K562 (cell line): ENCODE measurements around the gene ZNF862. TPM values are rescaled to one million over a fixed set of nuclear protein-coding genes. Genes with fewer than 3 reads are reported as not detected.

Experiments used
- ATAC-seq: fragments of 200-7000 bp; cut with Tn5 transposase; 3 replicates; pipeline ENCODE4 v1.9.1; 2020; ENCODE audit warnings: moderate library complexity
- BruUV-seq: library from RNA; stranded (reverse); fragments of 400-500 nt; replicated peaks from 2 replicates; lab custom pipeline; 2021; lab: Mats Ljungman, UMichigan
- CTCF ChIA-PET: fragments of 300-600 bp; formaldehyde crosslinking; extraction: SDS; loops from one replicate; lab custom pipeline; 2021; ENCODE audit warnings: low intra/inter-chr PET ratio; lab: Yijun Ruan, JAX
- POLR2A ChIA-PET: fragments of 300-600, 350-650 bp; sonication (Branson Sonifier 250); formaldehyde crosslinking; extraction: SDS; loops from one replicate; lab custom pipeline; 2021; ENCODE audit warnings: antibody characterized with exemption, inconsistent platforms; lab: Yijun Ruan, JAX
- DNase-seq, 4 experiments: peaks; one replicate each; pipeline versions ENCODE4 v3.0.0 to v3.0.0-alpha.2; 2011 to 2018; ENCODE audit warnings: low spot score in 3 of 4, mixed read lengths in 3 of 4; ENCODE audit errors: extremely low read depth in 1 of 4
- FAIRE-seq: peaks from 2 replicates; lab custom pipeline; 2011; peaks lifted over from hg19 to GRCh38; lab: Jason Lieb, UNC
- H2AFZ ChIP-seq: 2 replicates; pipeline ENCODE4 v1.6.0; 2011; ENCODE audit warnings: low read depth, low read length, control low read depth, inconsistent platforms
- H3K27ac ChIP-seq: fragments of 200-600 bp; 3 replicates; pipeline ENCODE4 v1.8.0; 2011; ENCODE audit warnings: low read depth, mild to moderate bottlenecking, control low read depth, inconsistent platforms, low read length, moderate library complexity, mixed read lengths; ENCODE audit errors: extremely low read depth
- H3K27me3 ChIP-seq, 2 experiments: fragments of 300-600 bp in 1 of 2; 2 replicates in 1 of 2; 3 replicates in 1 of 2; pipeline versions ENCODE4 v1.6.0 to v1.8.0; 2011; ENCODE audit warnings: inconsistent platforms in 2 of 2, low read length in 2 of 2, mild to moderate bottlenecking in 1 of 2, mixed read lengths in 1 of 2, moderate library complexity in 1 of 2; ENCODE audit not compliant: control insufficient read depth in 2 of 2, insufficient read depth in 2 of 2
- H3K36me3 ChIP-seq: fragments of 300-600 bp; 3 replicates; pipeline ENCODE4 v1.8.0; 2011; ENCODE audit warnings: mild to moderate bottlenecking, low read length, inconsistent platforms; ENCODE audit not compliant: control insufficient read depth, insufficient read depth
- H3K4me1 ChIP-seq, 2 experiments: fragments of 200-600 bp in 1 of 2; replicated peaks in 1 of 2; 2 replicates in 1 of 2; 3 replicates in 1 of 2; pipeline versions ENCODE4 v1.5.1 to v1.8.0; 2011; ENCODE audit warnings: inconsistent platforms in 2 of 2, low read length in 2 of 2, mild to moderate bottlenecking in 1 of 2, mixed read lengths in 1 of 2, moderate library complexity in 1 of 2; ENCODE audit not compliant: control insufficient read depth in 2 of 2, insufficient read depth in 2 of 2
- H3K4me2 ChIP-seq: 2 replicates; pipeline ENCODE4 v1.6.1; 2011; ENCODE audit warnings: low read length, control low read depth, inconsistent platforms, mixed read lengths; ENCODE audit not compliant: insufficient read depth
- H3K4me3 ChIP-seq: fragments of 200-600 bp; sonication (generic), shearing (Covaris generic); 2 replicates; pipeline ENCODE4 v1.5.1; 2016; ENCODE audit warnings: control low read depth, inconsistent platforms
- H3K79me2 ChIP-seq: fragments of 200-600 bp; 3 replicates; pipeline ENCODE4 v1.8.0; 2011; ENCODE audit warnings: low read length, inconsistent platforms; ENCODE audit not compliant: control insufficient read depth, insufficient read depth
- H3K9ac ChIP-seq, 2 experiments: 2 replicates each; pipeline versions ENCODE4 v1.6.0 to v1.6.1; 2011; ENCODE audit warnings: low read depth in 2 of 2, low read length in 2 of 2, control low read depth in 1 of 2, inconsistent platforms in 1 of 2, mild to moderate bottlenecking in 1 of 2, mixed read lengths in 1 of 2; ENCODE audit not compliant: insufficient read depth in 1 of 2
- H3K9me1 ChIP-seq: one replicate; pipeline ENCODE4 v1.6.0; 2011; ENCODE audit warnings: inconsistent platforms, mild to moderate bottlenecking, low read length, moderate library complexity; ENCODE audit not compliant: control insufficient read depth, insufficient read depth
- H3K9me3 ChIP-seq: replicated peaks from 2 replicates; pipeline ENCODE4 v1.5.1; 2011; ENCODE audit warnings: low read depth, low read length, inconsistent platforms; ENCODE audit not compliant: control insufficient read depth, insufficient read depth
- H4K20me1 ChIP-seq: replicated peaks from 2 replicates; pipeline ENCODE4 v1.6.1; 2011; ENCODE audit warnings: low read length, inconsistent platforms, mixed read lengths; ENCODE audit not compliant: control insufficient read depth, insufficient read depth
- ARID4B ChIP-seq: sonication (generic); formaldehyde crosslinking; IDR thresholded peaks from 2 replicates; pipeline ENCODE4 v1.8.0; 2022; ENCODE audit warnings: mild to moderate bottlenecking, missing genetic modification reagents
- SFPQ ChIP-seq: fragments of 200-400 bp; formaldehyde crosslinking; IDR thresholded peaks from 2 replicates; pipeline ENCODE4 v1.6.1; 2017; ENCODE audit warnings: mild to moderate bottlenecking, low read depth, low read length, moderate library complexity
- ZNF24 ChIP-seq: fragments of 450-650 bp; IDR thresholded peaks from 2 replicates; pipeline ENCODE4 v1.6.1; 2016
- WGBS: fragments of 100-300 bp; shearing (Covaris generic); methylation state at CpG from one replicate; pipeline ENCODE4 v1.1.6; 2016; ENCODE audit warnings: low coverage, mixed read lengths; ENCODE audit not compliant: insufficient coverage; ENCODE audit errors: missing lambda C conversion rate; 5-methylcytosine and 5-hydroxymethylcytosine counted together
- in situ Hi-C: fragments of 300-500 bp; cut with MboI; formaldehyde crosslinking; loops from 4 replicates; pipeline ENCODE4 v1.15.0; 2018; ENCODE audit warnings: inconsistent platforms, mixed read lengths
- intact Hi-C: fragments of 100-400 bp; cut with micrococcal nuclease; formaldehyde crosslinking; loops from 2 replicates; pipeline ENCODE4 v1.14.2; 2022
- polyA plus RNA-seq, 8 experiments: library from polyadenylated mRNA; depleted of rRNA in 4 of 8; stranded (reverse) in 5 of 8; unstranded in 3 of 8; fragments of >200 nt; fragmentation: Nextera tagmentation in 2 of 8; fragmentation: Illumina TruSeq in 1 of 8; extraction: Ambion mirVana in 2 of 8; extraction: Trizol in 1 of 8; gene quantifications; 2 replicates each; pipeline versions ENCODE4 v1.2.1 to v1.2.3, GENCODE V29; 2011 to 2014; ENCODE audit warnings: inconsistent platforms in 1 of 8, missing spikeins in 1 of 8
- total RNA-seq, 7 experiments: library from RNA; depleted of rRNA in 6 of 7; stranded (reverse); fragments of >200 nt in 6 of 7; fragmentation: Illumina TruSeq in 2 of 7; extraction: Trizol in 2 of 7; gene quantifications; 2 replicates each; pipeline versions ENCODE4 v1.2.1 to v1.2.3, GENCODE V29; 2011 to 2021; ENCODE audit warnings: low replicate concordance in 1 of 7
- TF ChIP-seq, protein P1 (sequence below): fragments of 250-450 bp; sonication (Bioruptor Pico); IDR thresholded peaks from 2 replicates; pipeline ENCODE4 v1.8.0; 2021; ENCODE audit warnings: borderline replicate concordance, mild to moderate bottlenecking, moderate library complexity; ENCODE audit not compliant: poor library complexity, severe bottlenecking

The ZNF862 gene
- total and polyA plus RNA-seq, 9 of the 15 experiments (the other 6 are each of a cell fraction or from before 2014, with no cell fraction given): 1.1 to 3.9 (median 2.6) TPM

GRCh38 chr7:149845257-149845980, 7.2 kb downstream of the ZNF862 start:
- DNase-seq (no peak), ATAC-seq (no peak), FAIRE-seq (peak; percentile 54)
- in situ Hi-C loops (no loop called here), intact Hi-C loops (no loop called here)
- Histone ChIP-seq H3K4me3 (no peak overlapping the region), H3K27ac (no peak overlapping the region), H3K4me1 (peaks cover 0 to 4% of the 10 kb centered on the region in 2 experiments; a peak in 1 of 5 replicates), H3K36me3 (no peaks in the 10 kb centered on the region), H4K20me1 (peaks cover 15% of the 10 kb centered on the region; the same call in 1 of the 2 replicates), H3K79me2 (no peaks in the 10 kb centered on the region), H3K27me3 (peaks cover 64 to 65% of the 10 kb centered on the region in 2 experiments), H3K9ac (no peak overlapping the region), H3K4me2 (no peak overlapping the region), H3K9me1 (no peaks in the 10 kb centered on the region), H3K9me3 (no peaks in the 10 kb centered on the region), H2AFZ (no peak overlapping the region)
- WGBS: 5% methylated on average over 5 of the region's 5 CpGs
- CTCF ChIA-PET: no interaction called here
- TF ChIP-seq, protein P1, sequence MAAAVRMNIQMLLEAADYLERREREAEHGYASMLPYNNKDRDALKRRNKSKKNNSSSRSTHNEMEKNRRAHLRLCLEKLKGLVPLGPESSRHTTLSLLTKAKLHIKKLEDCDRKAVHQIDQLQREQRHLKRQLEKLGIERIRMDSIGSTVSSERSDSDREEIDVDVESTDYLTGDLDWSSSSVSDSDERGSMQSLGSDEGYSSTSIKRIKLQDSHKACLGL (CRISPR knock-in tag): no peak
- TF ChIP-seq ZNF24: 0 out of 2 replicates have a peak, but pooled peaks have one; percentile 16
- no TSS peak for BruUV-seq
- POLR2A ChIA-PET: interaction anchor here (0.6 to 1.6 kb wide), 3 partner anchors 10 to 103 kb away, joined by 3 to 5 read pairs (median 5); no protein-coding TSS in a partner anchor

GRCh38 chr7:149846021-149846420, 7.8 kb downstream of the ZNF862 start:
- FAIRE-seq: no peak
- no peak for TF ChIP-seq SFPQ
- TF ChIP-seq ARID4B: no peak

More at GRCh38 chr7:149846021-149846420, 7.8 kb downstream of the ZNF862 start:
- Histone ChIP-seq H3K4me3 (no peak overlapping the region), H3K4me2 (no peak overlapping the region), H2AFZ (no peak overlapping the region), H3K79me2 (no peaks in the 10 kb centered on the region), H3K9ac (0 out of 4 replicates have a peak overlapping the region, but pooled peaks of 1 of the 2 experiments have one; percentile 10), H4K20me1 (peaks cover 15% of the 10 kb centered on the region; the same call in 1 of the 2 replicates), H3K27ac (no peak overlapping the region), H3K36me3 (no peaks in the 10 kb centered on the region), H3K27me3 (peaks cover 70% of the 10 kb centered on the region in 2 experiments), H3K9me3 (no peaks in the 10 kb centered on the region), H3K9me1 (no peaks in the 10 kb centered on the region), H3K4me1 (peaks cover 0 to 4% of the 10 kb centered on the region in 2 experiments; a peak in 1 of 5 replicates)
- CTCF ChIA-PET: no interaction called here
- in situ Hi-C loops (no loop called here), intact Hi-C loops (no loop called here)
- DNase-seq (no peak), ATAC-seq (no peak)
- 15% methylated on average over 9 of the region's 9 CpGs for WGBS
- no TSS peak for BruUV-seq
- POLR2A ChIA-PET: interaction anchor here (1.3 to 1.6 kb wide), 2 partner anchors 9 to 16 kb away, joined by 3 to 5 read pairs; no protein-coding TSS in a partner anchor
